Left renal cortex interstitium (tissue), 4 donors: Measurements from ENCODE around the gene HYLS1. TPM values are rescaled to one million over a fixed set of nuclear protein-coding genes. Genes with fewer than 3 reads are reported as not detected.
A peak's percentile ranks its signal among the peaks of the same experiment; 100 is the strongest.
"Not testable (repeated sequence)": the region's sequence is repeated elsewhere in the genome, so short reads cannot be mapped to it uniquely, and the experiment has no call there.

Experiments
- DNase-seq, 4 donors: peaks; one replicate each; pipeline ENCODE4 v3.0.0-alpha.2; 2013; ENCODE audit warnings: low read depth in 4 of 4, low spot score in 2 of 4, missing footprints in 1 of 4
- polyA plus RNA-seq, 4 donors: library from polyadenylated mRNA; unstranded; fragments of 120-200 nt; gene quantifications; one replicate each; pipeline ENCODE4 v1.2.1, GENCODE V29; 2013; ENCODE audit not compliant: insufficient read length in 4 of 4

Gene HYLS1
- polyA plus RNA-seq, 4 donors, result 11.4 to 12.1 (median 11.8) TPM

- DNase-seq, result peak in 3 of 4 donors; percentile 64 to 89 (median 71)
Measured at GRCh38 chr11:125902927-125903710, 15.7 kb downstream of the HYLS1 start, which contains the start of gene PUS3. TSS of gene PUS3 (minus strand) at chr11:125903206. CDS start at chr11:125896284, 6,922 bp downstream.

GRCh38 chr11:125903711-125904659, 16.5 kb downstream of the HYLS1 start, which contains the start of gene DDX25:
TSS of gene DDX25 (plus strand) at chr11:125904508. CDS start at chr11:125904518, 10 bp downstream.
- peak in 1 of 4 donors; percentile 15 for DNase-seq

GRCh38 chr11:125904678-125905077, 17.2 kb downstream of the HYLS1 start:
- no peak for DNase-seq

- no peak for DNase-seq
Measured at GRCh38 chr11:125910226-125910849, 22.9 kb downstream of the HYLS1 start.

GRCh38 chr11:125914601-125915000, 27.1 kb downstream of the HYLS1 start:
- DNase-seq, result not testable (repeated sequence)

GRCh38 chr11:125916683-125917347, 29.3 kb downstream of the HYLS1 start:
- DNase-seq, result no peak

- no peak for DNase-seq
Measured at GRCh38 chr11:125918140-125918840, 30.8 kb downstream of the HYLS1 start.

GRCh38 chr11:125921042-125921441, 33.6 kb downstream of the HYLS1 start:
- no peak for DNase-seq

- DNase-seq, result no peak
Measured at GRCh38 chr11:125922156-125922555, 34.7 kb downstream of the HYLS1 start.

- DNase-seq, result peak in 1 of 4 donors; percentile 76
Measured at GRCh38 chr11:125923012-125923579, 35.6 kb downstream of the HYLS1 start.

- DNase-seq, result no peak
Measured at GRCh38 chr11:125923633-125924032, 36.2 kb downstream of the HYLS1 start.

GRCh38 chr11:125924384-125925007, 37.0 kb downstream of the HYLS1 start:
- DNase-seq, result no peak

GRCh38 chr11:125925247-125925740, 37.8 kb downstream of the HYLS1 start:
- no peak for DNase-seq

- DNase-seq, result no peak
Measured at GRCh38 chr11:125925804-125926203, 38.3 kb downstream of the HYLS1 start.

GRCh38 chr11:125926682-125927081, 39.2 kb downstream of the HYLS1 start:
- DNase-seq, result no peak

- no peak for DNase-seq
Measured at GRCh38 chr11:125929445-125930075, 42.1 kb downstream of the HYLS1 start.

- DNase-seq, result no peak
Measured at GRCh38 chr11:125930076-125930450, 42.6 kb downstream of the HYLS1 start.

GRCh38 chr11:125931116-125931515, 43.6 kb downstream of the HYLS1 start:
- no peak for DNase-seq
